ENCODE measurements around the gene ARHGAP42.

- TF ChIP-seq CTCF (conservative IDR thresholded peaks at IDR 0.05; ENCODE audit: low read depth, low read length) = no peak
- TF ChIP-seq EZH2 (IDR thresholded peaks at IDR 0.05; ENCODE audit: borderline replicate concordance, low read depth, low read length, poor library complexity, severe bottlenecking) = no peak
Observed at GRCh38 chr11:100928426-100928825, 241.3 kb downstream of the ARHGAP42 start.

All from A673 (cell line).